ENCODE results near the gene GFRA1. TPM values are rescaled to one million over a fixed set of nuclear protein-coding genes. Genes with fewer than 3 reads are reported as not detected.

The GFRA1 gene
- total RNA-seq, 1 experiment from 2014 or later, result 3.2 TPM

- no peak for DNase-seq (ENCODE audit: low read depth)
Measured at GRCh38 chr10:116126239-116126638, 146.8 kb downstream of the GFRA1 start.

- no peak for DNase-seq (ENCODE audit: low read depth)
Measured at GRCh38 chr10:116125180-116125579, 147.8 kb downstream of the GFRA1 start.

DNA sequence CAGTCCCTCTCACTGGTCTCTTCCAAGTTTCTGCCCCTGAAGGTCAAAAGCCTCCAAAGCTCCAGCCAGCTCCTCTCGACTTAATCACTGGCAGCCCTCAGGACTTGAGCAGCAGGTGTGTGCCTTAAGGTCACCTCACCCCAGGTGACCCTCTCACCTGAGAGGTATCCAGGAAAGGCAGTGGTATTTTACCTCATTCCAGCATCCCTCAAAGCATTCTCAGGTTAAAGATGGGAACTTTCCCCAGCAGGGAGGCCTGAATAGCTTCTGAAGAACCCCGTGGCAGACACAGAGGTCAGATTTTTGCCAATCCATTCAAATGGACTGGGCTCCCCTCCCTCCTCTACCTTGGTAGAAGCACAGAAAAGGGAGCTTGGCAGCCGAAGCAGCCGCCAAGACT is 148.2 kb downstream of the GFRA1 start:
- DNase-seq (ENCODE audit: low read depth), result no peak

DNA sequence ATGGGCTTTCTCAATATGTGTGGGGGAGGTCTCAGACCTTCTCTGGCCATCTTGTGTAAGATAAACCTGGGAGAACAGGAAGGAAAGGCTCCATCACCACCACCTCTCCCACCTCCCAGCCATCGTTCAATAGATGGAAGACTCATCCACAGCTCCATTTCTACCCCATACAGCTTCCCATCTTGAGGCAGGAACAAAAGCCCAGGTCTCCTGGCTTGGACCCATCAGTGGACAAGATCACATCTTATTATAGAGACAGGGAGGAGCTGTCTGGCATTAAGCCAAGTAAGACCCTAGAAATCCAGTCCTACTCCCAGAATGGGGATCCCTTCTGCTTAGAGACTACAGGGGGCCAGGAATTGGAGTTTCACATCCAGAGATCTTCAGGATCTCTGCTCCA is 150.3 kb downstream of the GFRA1 start:
- no peak for DNase-seq (ENCODE audit: low read depth)

GRCh38 chr10:116121640-116122525 is 151.1 kb downstream of the GFRA1 start:
- DNase-seq (ENCODE audit: low read depth), result no peak

- DNase-seq (ENCODE audit: low read depth), result no peak
Measured at GRCh38 chr10:116120688-116121455, 152.1 kb downstream of the GFRA1 start.

DNA sequence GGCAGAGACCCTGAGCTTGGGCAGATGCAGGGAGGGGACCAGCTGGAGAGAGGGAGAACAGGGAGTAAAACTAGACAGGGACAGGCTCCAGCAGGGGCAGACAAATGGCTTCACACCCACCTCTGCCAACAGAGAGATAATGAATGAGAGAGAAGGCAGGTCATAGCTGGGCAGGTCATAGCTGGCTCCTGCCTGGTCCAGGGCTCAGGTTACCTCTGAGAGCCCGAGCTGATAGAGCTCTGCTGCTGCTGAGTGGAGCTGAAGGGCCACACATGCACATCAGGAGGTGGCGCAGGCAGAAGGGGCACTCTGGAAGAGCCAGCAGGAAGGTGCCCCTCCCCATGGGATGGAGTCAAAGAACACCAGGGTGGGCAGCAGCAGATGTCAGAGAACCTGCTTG is 154.2 kb downstream of the GFRA1 start:
- no peak for DNase-seq (ENCODE audit: low read depth)

- no peak for DNase-seq (ENCODE audit: low read depth)
Measured at GRCh38 chr10:116115797-116116196, 157.2 kb downstream of the GFRA1 start.

DNA sequence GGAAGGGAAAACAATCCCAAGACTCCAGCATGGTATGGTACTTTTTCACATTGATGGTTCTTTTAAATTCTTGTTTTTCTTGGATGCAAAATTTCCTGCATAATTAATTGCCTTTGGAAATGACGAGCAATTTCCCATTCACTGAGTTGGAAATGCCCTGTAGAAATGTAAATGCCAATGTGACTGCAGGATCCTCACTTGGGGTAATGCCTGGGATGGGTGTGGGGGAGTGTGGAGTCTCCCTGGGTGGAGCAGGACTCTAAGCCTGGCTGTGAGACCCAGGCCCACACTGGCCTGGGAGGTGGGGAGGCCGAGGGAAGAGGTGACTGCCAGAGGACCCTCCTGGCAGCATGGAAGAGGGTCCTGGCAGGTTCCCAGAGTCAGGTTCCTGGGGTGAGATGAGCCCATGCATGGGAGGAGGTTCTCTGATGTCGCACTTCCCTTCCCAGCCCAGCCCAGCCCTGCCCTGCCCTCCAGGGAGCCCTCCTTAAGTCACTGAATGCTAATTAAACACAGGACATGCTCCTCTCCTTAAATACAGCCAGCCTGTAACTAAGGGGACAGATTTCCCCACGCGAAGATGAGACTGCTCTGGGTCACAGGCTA is 157.9 kb downstream of the GFRA1 start:
- no peak for DNase-seq (ENCODE audit: low read depth)

DNA sequence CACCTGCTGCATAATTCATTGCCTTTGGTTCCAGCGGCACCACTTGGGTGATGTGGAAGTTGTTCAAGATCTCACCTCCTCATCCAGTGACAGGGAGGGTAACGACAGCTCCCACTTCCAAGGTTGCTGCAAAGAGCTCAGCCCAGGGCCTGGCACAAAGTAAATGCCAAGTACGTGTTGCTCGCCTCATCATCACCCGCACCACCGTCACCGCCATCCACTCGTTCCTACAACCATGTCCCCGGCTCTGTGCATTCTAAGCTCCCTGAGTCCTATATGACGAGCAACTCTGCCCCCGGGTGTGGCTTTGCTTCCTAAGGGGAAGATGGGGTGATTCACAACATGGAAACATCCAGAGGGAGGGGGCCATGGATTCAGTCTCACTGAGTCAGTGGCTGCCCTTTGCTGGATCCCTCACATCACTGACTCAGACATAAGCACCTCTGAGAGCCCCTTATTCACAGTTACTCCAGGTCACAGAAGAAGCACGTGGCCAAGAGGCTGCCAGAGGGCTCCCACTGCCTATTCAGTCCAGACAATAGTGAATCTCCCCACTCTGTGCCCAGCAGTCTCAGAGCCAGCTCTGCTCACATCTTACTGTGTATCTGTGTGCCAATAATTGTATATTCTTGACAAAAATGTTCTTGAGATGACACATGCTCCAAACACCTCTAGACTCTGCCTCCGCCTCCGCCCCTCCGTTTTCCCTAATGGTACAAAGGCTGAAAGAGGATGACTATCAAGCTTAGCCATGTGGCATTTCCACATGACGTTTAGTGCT is 159.1 kb downstream of the GFRA1 start:
- peak; percentile 10 for DNase-seq (ENCODE audit: low read depth)

DNA sequence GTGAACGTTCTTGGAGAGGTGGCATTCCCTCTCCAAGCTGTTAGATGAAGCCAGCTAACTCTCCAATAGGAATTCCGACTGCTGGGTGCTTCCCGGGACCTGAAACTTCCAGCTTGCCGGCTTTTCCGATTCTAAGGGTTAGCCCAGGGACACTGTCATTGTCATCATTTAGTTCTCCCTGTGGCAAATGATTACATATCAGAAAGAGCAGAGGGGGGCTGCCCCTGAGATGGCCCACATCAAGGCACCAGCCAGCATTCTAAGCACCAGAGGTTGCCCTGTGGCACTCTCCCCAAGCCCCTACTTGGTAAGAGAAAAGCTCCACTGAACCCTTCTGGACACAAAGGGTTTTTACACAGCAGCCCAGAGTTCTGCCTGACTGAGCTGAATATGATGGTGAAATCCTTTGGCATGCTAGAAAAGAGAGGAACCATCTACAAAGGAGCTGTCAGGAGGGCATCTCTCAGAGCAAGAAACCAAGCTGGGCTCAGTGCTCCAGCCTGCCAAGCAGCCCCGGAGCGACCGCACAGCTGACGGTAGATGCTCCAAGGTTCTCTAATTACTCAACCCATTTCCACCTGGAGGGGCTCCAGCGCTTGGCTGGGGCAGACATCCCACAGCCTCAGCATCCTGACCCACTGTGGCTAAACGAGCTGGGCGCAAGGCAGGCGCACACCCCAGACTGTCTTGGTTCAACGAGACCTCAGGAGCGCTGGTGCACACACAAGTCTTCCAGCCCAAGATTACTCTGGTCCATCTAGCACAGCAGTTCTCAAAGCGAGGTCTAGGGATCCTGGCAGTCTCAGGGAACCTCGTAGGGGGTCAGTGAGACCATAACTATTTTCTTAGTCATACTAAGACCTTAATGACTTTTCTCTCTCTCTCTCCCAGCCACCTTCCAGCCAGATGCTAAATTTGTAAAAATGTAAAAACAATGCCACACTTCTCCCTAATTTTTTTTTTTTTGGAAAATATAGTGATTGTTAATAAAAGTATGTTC is 160.5 kb downstream of the GFRA1 start:
- no peak for DNase-seq (ENCODE audit: low read depth)

GRCh38 chr10:116111483-116112095 is 161.4 kb downstream of the GFRA1 start:
- no peak for DNase-seq (ENCODE audit: low read depth)

- DNase-seq (ENCODE audit: low read depth), result no peak
Measured at GRCh38 chr10:116110736-116111135, 162.3 kb downstream of the GFRA1 start.

DNA sequence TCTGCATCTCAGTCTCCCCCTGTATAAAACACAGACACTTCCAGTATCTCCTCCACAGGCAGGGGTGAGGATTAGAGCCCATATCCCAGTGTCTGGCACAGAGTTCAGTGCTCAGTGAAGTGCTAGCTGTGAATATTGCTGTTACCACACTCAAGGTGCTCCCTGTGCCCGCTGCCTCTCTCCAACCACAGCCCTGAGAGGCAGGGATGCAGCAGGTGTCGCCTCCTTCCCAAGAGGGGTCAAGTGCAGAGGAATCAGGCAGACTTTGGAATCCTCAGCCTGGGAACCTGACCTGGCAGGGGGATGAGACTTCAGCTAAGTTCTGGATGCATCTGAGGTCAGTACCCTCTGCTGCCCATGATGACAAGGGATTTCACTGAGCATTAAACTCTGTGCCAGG is 163.1 kb downstream of the GFRA1 start:
- no peak for DNase-seq (ENCODE audit: low read depth)

DNA sequence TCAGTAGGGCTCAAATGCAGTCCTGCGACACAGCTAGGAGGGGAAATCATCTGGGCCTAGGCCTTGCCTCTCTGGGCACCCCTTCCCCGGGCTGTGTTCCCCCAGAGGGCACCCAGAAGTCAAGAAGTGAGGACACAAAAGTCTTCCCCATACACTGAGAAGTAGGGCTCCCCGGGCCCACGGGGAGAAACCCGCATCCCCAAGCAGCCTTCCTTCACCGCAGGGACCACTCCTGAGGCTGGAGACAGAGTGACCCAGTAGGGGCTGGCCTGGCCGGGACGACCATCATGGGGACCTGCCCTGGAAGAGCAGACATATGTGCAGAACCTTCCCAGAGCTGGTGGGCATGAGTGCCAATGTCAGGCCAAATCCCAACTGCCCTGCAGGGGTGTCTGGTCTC is 163.5 kb downstream of the GFRA1 start:
- DNase-seq (ENCODE audit: low read depth), result no peak

GRCh38 chr10:116108095-116108494 is 164.9 kb downstream of the GFRA1 start:
- no peak for DNase-seq (ENCODE audit: low read depth)

DNA sequence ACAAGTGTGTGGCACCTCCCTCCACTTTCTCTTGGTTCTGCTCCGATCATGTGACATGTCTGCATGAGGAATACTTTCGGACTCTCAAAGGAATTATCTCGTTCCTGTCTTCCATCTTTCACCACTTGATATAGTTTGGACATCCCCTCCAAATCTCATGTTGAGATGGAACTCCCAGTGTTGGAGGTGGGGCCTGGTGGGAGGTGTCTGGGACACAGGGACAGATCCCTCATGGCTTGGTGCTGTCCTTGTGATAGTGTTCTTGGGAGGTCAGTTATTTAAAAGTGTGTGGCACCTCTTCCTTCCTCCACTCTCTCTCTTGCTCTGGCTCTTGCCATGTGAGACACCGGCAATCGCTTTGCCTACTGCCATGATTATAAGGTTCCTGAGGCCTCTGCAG is 166.4 kb downstream of the GFRA1 start:
- no peak for DNase-seq (ENCODE audit: low read depth)

- no peak for DNase-seq (ENCODE audit: low read depth)
Measured at GRCh38 chr10:116105264-116105663, 167.7 kb downstream of the GFRA1 start.

DNA sequence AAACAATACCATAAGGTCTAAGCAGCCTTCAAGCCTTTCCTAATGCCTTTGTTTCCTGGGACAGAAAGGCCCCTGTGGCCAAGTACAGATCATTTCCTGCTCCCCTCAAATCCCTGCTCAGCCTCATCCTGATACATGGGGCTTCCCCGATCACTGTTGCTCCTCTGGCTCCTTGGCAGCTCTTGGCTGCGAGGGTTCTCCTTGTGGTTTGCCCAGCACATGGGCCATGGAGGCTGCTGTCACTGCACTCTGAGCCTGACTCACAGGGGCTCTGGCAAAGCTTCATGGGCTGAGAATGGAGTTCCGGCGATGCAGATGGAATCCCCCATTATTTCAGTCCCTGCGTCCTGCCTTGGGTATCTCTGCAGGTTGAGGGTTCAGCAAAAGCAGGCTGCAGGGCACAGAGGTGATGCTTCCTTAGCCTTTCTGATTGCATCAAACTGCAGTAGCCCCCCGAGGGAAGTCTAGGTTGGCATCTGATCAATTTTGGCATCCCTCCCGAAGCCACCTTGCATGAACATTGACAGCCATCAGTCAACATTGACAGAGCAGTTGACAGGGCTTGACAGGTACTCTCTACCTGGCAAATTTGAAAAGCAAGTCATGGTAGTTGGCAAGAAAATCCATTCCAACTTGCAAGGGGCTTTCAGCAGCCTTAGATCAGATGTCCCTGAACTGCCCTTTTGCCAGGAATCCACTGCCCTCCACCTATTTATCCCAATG is 168.6 kb downstream of the GFRA1 start:
- DNase-seq (ENCODE audit: low read depth), result no peak

All from LHCN-M2 (cell line).